Chondrocyte (in vitro differentiated cells): ENCODE results near the gene NELFB. TPM values are rescaled to one million over a fixed set of nuclear protein-coding genes. Genes with fewer than 3 reads are reported as not detected.
"Not testable (repeated sequence)": the region's sequence is repeated elsewhere in the genome, so short reads cannot be mapped to it uniquely, and the experiment has no call there.

Source experiments
- DNase-seq: peaks from one replicate; pipeline ENCODE4 v3.0.0; 2021; ENCODE audit warnings: mixed read lengths, low spot score
- H3K27ac Mint-ChIP-seq: one replicate; pipeline ENCODE4 v1.8.0; 2021; ENCODE audit warnings: mild to moderate bottlenecking, moderate library complexity, mixed read lengths; ENCODE audit not compliant: unreplicated experiment
- H3K27me3 Mint-ChIP-seq: 2 replicates; pipeline ENCODE4 v1.8.0; 2021; ENCODE audit warnings: low read depth, mixed read lengths
- H3K36me3 Mint-ChIP-seq: 2 replicates; pipeline ENCODE4 v1.8.0; 2021; ENCODE audit warnings: low read depth, mixed read lengths
- H3K4me1 Mint-ChIP-seq: 2 replicates; pipeline ENCODE4 v1.8.0; 2021; ENCODE audit warnings: low read depth, mild to moderate bottlenecking, mixed read lengths
- H3K4me3 Mint-ChIP-seq: one replicate; pipeline ENCODE4 v1.8.0; 2021; ENCODE audit warnings: mild to moderate bottlenecking, moderate library complexity, mixed read lengths; ENCODE audit not compliant: unreplicated experiment
- H3K9me3 Mint-ChIP-seq: 2 replicates; pipeline ENCODE4 v1.8.0; 2021; ENCODE audit warnings: low read depth, mixed read lengths
- total RNA-seq: library from RNA; stranded (reverse); gene quantifications from 3 replicates; pipeline ENCODE4 v1.2.1, GENCODE V29; 2021
- TF ChIP-seq, protein P1 (sequence below): fragments of 200-600 bp; sonication (generic); IDR thresholded peaks from 2 replicates; pipeline ENCODE4 v1.5.0; 2021; ENCODE audit warnings: antibody characterized with exemption, mild to moderate bottlenecking, moderate library complexity

Gene NELFB
- total RNA-seq, 1 donor from 2014 or later, result 48.0 TPM

GRCh38 chr9:137253717-137254623 is 1.2 kb upstream of the NELFB start:
- no peak for DNase-seq
- H3K27me3 Mint-ChIP-seq, result no peaks in the 10 kb centered on the region
- peak overlapping the region; percentile 87 for H3K4me3 Mint-ChIP-seq
- TF ChIP-seq, protein P1, sequence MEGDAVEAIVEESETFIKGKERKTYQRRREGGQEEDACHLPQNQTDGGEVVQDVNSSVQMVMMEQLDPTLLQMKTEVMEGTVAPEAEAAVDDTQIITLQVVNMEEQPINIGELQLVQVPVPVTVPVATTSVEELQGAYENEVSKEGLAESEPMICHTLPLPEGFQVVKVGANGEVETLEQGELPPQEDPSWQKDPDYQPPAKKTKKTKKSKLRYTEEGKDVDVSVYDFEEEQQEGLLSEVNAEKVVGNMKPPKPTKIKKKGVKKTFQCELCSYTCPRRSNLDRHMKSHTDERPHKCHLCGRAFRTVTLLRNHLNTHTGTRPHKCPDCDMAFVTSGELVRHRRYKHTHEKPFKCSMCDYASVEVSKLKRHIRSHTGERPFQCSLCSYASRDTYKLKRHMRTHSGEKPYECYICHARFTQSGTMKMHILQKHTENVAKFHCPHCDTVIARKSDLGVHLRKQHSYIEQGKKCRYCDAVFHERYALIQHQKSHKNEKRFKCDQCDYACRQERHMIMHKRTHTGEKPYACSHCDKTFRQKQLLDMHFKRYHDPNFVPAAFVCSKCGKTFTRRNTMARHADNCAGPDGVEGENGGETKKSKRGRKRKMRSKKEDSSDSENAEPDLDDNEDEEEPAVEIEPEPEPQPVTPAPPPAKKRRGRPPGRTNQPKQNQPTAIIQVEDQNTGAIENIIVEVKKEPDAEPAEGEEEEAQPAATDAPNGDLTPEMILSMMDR, result no peak
- peak overlapping the region; percentile 37 for H3K27ac Mint-ChIP-seq
- no peaks in the 10 kb centered on the region for H3K36me3 Mint-ChIP-seq
- H3K9me3 Mint-ChIP-seq, result no peaks in the 10 kb centered on the region
- H3K4me1 Mint-ChIP-seq, result peaks cover 17% of the 10 kb centered on the region

GRCh38 chr9:137255448-137256114 is 454 bp downstream of the NELFB start:
- Mint-ChIP-seq H3K9me3 (no peaks in the 10 kb centered on the region), H3K36me3 (no peaks in the 10 kb centered on the region), H3K4me3 (peak overlapping the region; percentile 87), H3K4me1 (peaks cover 17% of the 10 kb centered on the region), H3K27me3 (no peaks in the 10 kb centered on the region), H3K27ac (peak overlapping the region; percentile 45)
- TF ChIP-seq, protein P1, result no peak
- DNase-seq, result no peak

GRCh38 chr9:137256362-137256761 is 1.2 kb downstream of the NELFB start:
- H3K36me3 Mint-ChIP-seq, result no peaks in the 10 kb centered on the region
- no peaks in the 10 kb centered on the region for H3K9me3 Mint-ChIP-seq
- no peak for DNase-seq
- H3K4me3 Mint-ChIP-seq, result peak overlapping the region; percentile 87
- TF ChIP-seq, protein P1, result no peak
- H3K27ac Mint-ChIP-seq, result peak overlapping the region; percentile 2
- H3K27me3 Mint-ChIP-seq, result no peaks in the 10 kb centered on the region
- H3K4me1 Mint-ChIP-seq, result peaks cover 17% of the 10 kb centered on the region

DNA sequence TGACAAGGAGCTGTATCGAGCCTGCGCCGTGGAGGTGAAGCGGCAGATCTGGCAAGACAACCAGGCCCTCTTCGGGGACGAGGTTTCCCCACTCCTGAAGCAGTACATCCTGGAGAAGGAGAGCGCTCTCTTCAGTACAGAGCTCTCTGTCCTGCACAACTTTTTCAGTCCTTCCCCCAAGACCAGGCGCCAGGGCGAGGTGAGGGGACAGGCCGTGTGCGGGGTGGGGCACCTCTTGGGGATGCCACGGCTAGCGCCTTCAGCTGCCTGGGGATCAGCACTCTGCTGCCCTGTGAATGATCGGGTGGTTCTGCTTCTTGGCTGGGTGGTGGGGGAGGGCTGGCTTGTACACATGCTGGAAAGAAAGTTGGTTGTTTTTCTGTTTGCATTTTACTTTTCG is 1.7 kb downstream of the NELFB start:
- no peak overlapping the region for H3K27ac Mint-ChIP-seq
- DNase-seq, result no peak
- H3K27me3 Mint-ChIP-seq, result no peaks in the 10 kb centered on the region
- peaks cover 3% of the 10 kb centered on the region for H3K36me3 Mint-ChIP-seq
- TF ChIP-seq, protein P1, result no peak
- H3K4me3 Mint-ChIP-seq, result peak overlapping the region; percentile 87
- H3K4me1 Mint-ChIP-seq, result peaks cover 22% of the 10 kb centered on the region
- no peaks in the 10 kb centered on the region for H3K9me3 Mint-ChIP-seq

DNA sequence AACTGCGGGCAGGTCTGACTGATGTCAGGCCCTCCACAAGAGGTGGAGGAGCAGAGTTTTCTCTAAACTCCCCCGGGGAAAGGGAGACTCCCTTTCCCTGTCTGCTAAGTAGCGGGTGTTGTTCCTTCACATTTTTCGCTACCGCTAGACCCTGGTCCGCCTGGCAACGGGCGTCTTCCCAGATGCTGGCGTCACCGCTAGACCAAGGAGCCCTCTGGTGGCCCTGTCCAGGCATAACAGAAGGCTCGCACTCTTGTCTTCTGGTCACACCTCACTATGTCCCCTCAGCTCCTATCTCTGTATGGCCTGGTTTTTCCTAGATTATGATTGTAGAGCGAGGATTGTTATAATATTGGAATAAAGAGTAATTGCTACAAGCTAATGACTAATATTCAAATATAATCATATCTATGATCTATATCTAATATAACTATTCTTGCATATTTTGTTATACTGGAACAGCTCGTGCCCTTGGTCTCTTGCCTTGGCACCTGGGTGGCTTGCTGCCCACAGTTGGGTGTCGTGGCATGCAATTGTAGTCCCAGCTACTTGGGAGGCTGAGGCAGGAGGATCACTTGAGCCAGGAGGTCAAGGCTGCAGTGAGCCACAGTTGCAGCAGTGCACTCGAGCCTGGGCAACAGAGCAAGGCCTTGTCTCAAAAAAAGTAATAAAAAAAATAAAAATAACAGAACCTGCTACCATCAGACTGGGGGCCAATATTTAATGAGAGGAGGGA is 7.2 kb downstream of the NELFB start:
- not testable (repeated sequence) for H3K4me1 Mint-ChIP-seq, H3K27me3 Mint-ChIP-seq, DNase-seq, H3K4me3 Mint-ChIP-seq, H3K9me3 Mint-ChIP-seq, H3K36me3 Mint-ChIP-seq
- peak overlapping the region; percentile 69 for H3K27ac Mint-ChIP-seq
- TF ChIP-seq, protein P1, result peak; percentile 75
